ENCODE measurements around the gene TRPM2.
A peak's percentile ranks its signal among the peaks of the same experiment; 100 is the strongest.
"Not testable (repeated sequence)": the region's sequence is repeated elsewhere in the genome, so short reads cannot be mapped to it uniquely, and the experiment has no call there.

Gene TRPM2

DNA sequence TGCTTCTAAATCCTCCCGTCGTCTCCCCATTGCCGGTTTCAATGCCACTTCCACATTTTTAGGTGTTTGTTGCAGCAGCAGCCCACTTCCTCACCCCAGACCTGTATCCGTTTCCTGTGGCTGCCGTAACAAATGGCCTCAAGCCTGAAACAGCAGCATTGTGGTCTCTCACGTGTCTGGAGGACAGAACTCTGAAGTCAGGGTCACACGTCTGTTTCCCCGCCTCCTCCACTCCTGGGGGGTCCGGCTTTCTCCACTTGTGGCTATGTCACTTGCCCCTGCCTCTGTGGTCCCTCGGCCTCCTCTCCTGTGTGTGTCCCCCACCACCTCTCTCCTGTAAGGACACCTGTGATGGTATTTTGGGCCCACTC lies 21.8 kb downstream of the TRPM2 start:
- DNase-seq: no peak

DNA sequence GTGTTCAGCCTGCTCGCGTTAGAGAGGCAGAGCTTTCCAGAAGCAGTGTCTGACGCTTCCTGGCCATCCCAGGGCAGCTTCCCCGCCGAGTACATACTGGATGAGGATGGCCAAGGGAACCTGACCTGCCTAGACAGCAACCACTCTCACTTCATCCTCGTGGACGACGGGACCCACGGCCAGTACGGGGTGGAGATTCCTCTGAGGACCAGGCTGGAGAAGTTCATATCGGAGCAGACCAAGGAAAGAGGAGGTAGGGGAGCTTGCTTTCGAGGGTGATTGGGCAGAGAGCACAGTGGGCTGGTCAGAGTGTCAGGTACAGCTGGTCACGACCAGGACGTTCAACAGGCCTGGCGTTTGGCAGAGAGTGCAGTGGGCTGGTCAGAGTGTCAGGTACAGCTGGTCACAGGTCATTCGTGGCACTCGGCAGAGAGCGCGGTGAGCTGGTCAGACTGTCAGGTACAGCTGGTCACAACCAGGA lies 22.4 kb downstream of the TRPM2 start:
- no peak for DNase-seq

DNA sequence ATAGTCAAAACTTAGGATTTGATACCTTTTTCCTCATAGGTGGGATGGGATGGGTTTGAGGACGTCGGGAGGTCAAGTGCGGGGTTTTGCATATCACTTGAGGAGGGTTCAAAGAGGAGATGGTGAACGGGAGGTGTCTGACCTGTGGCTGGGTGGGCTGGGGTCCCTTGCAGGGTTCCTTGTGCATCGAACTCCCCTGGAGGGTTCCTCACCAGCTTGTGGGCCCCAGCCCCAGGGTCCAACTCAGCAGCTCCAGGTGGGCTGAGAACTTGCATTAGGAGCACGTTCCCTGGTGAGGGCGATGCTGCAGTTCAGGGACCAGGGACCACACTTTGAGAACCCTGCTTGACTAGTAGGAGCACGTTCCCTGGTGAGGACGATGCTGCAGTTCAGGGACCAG lies 23.2 kb downstream of the TRPM2 start:
- DNase-seq: no peak

DNA sequence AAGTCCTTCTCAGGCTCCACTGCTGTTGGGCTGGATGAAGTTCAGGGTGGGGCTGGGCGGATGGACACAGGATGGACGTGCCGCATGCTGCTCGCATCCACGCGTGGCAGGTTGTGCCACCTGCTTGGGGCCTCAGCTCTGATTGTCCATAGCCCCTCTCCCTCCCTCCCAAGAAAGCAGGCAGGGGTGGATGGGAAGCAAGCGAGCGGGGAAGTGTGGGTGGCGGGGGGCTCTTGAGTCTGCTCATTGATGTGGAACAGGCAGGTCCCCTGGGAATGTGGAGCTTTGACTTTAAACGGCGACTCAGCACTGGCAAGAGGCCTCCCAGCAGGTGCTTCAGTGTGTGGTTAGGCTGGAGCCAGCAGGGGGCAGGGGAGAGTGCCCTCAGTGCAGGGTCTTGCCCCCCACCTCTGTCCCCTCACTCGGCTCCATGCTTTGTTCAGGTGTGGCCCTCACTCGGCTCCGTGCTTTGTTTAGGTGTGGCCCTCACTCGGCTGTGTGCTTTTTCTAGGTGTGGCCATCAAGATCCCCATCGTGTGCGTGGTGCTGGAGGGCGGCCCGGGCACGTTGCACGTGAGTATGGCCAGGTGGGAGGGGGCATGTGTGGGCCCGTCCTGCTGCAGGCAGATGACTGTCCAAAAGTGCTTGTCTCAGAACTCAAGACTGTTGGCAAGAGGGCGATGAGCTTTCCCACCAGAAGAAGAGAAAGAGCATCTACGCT lies 23.9 kb downstream of the TRPM2 start:
- no peak for DNase-seq

DNA sequence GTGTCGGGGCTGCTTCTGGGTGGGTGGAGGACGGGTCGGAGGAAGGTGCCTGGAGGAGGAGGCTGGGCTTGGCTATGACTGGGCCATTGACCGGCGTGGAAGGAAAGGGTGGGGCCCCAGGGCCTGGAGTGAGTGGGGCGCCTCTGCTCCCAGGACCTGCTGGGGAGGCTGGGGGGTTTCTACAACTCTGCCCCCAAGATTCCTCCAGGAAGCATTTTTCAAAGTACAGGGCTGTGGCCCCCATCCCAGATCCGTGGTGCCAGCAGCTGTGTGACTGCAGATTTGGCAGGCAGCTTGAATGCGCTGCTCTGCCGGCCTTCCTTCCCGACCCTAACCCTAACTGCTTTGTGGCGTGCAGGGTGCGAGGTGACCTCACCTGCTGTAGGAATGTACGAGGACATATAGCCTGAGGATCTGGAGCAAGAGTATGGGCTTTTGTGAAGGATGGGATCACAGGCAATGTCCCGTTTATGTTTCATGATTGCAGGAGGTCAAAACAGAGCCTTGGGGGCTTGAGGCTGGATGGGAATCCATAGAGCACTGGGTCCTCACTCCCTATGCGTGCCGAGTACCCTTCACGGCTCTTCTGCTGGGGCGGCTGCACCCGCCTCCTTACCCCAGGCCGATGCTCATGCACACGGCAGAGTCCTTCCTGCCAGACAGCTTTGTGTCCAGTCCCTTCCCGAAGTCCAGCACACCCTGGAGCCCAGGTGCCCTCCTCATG lies 24.7 kb downstream of the TRPM2 start:
- DNase-seq: no peak

DNA sequence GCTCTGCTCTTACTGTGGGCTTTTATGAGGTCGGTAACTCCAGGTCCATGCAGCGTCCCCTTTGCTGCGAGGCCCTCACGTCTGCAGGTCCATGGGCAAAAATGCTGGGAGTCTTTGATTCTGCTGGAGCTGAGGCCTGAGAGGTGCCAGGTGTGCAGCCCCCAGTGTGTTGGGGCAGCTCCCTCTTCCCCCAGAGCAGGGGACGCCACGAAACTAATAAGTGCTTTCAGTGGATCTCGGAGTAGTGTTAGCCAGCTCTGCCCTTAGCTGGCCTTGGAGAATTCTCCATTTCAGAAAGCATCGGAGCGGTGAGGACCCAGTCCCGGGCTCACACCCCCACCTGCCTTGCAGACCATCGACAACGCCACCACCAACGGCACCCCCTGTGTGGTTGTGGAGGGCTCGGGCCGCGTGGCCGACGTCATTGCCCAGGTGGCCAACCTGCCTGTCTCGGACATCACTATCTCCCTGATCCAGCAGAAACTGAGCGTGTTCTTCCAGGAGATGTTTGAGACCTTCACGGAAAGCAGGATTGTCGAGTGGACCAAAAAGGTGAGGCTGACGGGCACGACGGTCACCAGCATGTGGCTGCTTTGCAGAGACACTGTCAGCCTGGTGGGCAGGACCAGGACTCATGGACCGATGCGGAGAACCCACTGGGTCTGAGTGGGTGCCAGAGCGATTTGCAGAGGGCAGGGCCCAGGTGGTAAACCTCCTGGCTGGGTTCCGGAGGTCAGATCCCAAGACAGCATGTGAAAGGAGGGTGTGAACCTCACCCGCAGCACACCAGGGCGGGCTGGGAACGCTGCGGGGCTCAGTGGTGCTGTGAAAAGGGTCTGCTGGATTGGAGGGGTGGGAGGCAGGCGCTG lies 25.5 kb downstream of the TRPM2 start:
- DNase-seq: no peak

DNA sequence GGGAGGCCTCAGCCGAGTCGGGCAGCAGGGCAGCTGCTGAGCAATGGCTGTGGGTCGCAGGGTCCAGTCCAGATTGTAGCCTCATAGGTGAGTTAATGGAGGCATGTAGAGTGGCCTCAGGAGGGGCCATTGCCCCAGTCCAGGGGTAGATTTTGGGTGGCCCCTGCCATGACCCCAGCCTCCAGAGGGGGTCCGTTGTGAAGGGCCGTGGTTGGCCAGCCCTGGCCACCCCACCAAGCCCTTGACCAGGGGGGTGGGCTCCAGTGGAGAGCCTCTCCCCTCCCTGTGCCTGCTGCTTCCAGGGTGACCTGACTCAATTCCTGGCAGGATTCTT lies 26.1 kb downstream of the TRPM2 start:
- no peak for DNase-seq

DNA sequence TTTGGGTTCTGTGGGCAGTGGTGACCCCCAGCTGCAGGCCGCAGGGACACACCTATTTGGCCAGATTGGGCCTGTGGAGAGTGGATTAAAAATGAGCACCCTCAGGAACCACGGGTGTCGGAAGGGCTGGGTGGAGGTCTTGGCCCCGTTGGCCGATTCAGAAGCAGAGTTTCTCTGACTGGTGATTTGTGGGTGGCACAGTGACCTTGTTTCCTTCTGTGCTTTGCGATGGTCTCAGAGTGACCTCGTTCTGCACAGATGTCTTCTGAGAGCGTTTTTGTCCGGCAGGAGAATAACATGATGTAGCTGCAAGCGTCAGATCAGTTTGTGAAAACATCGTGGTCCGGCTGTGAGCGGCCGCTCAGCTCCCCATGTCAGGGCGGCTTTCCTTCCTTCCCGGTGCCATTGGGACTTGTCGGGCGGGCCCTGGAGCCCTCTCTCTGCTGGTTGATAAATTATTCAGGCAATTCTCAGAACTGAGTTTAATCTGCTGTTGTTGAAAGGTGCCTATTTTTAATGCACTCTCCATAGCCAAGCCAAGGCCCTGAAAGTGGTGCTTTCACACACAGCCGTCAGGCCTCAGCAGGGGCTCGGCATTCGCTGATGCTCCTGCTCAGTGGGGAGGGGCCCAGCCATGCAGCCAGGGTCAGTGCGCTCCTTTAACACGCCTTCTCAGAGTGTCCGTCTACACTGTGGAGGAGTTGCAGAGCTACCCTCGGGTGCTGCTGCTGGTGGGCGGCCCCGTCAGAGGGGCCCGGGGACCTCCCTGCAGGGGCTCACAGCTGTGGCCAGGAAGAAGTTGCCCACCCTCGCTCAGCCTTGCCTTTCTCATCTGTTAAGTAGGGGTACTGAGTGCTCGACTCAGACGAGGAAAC lies 26.8 kb downstream of the TRPM2 start:
- DNase-seq: peak; percentile 16

DNA sequence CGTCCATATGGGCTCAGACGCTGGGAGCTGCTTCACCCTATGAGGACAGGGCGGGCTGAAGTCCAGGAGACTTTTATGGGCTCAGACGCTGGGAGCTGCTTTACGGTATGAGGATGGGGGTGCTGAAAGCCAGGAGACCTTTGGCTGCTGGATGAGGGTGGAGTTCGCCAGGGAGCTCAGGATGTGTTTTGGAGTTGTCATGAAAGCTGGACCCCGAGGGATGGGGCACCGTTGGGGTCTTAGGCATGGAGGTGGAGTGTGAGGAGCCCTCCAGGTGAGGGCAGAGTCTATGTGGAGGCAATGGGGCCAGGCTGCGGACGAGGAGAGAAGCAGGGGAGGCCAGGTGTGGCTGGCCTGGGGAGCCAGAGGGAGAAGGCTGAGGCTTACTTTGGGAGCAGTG lies 27.5 kb downstream of the TRPM2 start:
- DNase-seq: no peak

DNA sequence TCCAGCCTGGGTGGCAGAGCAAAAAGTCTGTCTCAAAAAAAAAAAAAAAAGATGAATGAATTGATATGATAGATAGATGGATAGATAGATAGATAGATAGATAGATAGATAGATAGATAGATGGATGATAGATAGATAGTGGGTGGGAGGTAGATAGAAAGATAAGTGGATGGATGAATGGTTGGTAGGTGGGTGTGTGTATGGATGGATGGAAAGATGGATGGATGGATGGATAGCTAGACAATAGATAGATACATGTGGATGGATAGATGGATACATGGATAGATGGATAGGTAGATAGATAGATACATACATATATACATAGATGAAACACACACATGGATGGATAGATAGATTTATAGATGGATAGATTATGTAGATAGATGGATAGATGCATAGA lies 28.5 kb downstream of the TRPM2 start:
- DNase-seq: no peak

DNA sequence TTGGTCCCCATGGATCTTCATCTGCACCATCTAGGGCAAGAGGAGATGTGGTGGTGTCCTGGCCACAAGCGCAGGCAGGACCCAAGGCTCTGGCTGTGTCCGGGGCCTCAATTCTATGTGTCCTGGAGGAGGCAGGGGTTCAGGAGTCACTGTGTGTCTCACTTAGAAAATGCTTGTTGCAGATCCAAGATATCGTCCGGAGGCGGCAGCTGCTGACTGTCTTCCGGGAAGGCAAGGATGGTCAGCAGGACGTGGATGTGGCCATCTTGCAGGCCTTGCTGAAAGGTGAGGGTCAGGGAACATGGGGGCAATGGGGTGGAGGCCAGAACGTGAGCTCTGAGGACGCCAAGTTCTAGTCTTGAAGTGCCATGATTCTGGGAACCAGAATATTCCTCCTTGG lies 29.1 kb downstream of the TRPM2 start:
- DNase-seq: no peak

DNA sequence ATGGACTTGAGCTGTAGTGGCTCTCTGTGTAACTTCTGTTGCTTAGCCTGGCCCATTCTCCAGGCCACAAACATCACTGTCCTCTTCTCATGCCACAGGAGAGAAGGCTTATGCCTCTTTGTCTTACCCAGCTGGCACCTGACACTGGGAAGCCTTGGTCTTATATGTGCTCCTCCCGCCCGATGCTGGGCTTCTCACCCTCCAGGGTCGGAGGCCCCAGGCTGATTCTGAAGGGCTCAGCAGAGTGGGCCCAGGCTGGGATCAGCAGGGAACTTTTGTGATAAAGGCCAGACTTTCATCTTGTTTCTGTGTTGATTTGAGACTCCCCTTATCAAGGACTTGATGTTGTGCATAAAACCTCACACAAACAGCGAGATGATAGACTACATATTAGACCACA lies 29.8 kb downstream of the TRPM2 start:
- no peak for DNase-seq

DNA sequence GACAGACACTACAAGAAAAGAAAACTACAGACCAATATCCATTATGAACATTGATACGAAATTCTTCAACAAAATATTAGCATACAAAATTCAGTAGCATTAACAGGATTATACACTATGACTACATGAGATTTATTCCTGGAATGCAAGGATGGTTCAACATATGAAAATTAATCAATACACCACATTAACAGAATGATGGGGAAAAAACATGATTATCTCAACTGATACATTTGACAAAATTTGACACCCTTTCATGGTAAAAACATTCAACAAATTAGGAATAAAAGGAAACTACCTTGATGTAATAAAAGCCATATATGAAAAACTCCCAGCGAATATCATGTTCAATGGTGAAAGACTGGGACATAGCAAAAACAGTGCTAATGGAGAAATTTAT lies 31.5 kb downstream of the TRPM2 start:
- DNase-seq: no peak

DNA sequence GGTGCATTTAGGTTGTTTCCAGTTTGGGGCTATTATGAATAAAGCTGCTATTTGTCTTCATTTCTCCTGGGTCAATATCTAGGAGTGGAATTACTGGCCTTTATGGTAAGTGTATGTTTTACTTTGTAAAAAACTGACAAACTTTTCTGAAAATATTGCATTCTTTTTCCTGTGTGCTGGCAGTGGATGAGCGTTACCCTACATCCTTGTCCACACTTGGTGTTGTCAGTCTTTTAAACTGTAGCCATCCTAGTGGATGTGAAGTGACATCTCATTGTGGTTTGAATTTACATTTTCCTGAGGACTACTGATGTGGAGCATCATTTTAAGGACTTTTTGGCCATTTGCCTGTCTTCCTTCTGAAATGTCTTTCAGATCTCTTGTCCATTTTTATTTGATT lies 35.9 kb downstream of the TRPM2 start:
- no peak for DNase-seq

DNA sequence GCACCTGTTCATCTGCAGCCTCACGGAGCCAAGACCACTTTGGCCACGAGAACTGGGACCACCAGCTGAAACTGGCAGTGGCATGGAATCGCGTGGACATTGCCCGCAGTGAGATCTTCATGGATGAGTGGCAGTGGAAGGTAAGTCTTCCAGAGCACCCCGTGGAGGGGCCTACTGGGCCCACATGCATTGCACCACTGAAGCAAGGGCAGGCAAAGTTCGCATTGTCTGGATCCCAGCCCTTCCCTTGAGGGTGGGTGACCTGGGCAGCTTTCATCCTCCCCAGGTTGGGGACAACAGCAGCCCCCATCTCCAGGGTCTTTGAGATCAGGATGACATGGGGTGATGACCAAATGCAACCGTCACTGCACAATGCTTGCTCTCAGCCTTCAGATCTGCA lies 37.5 kb downstream of the TRPM2 start:
- no peak for DNase-seq

DNA sequence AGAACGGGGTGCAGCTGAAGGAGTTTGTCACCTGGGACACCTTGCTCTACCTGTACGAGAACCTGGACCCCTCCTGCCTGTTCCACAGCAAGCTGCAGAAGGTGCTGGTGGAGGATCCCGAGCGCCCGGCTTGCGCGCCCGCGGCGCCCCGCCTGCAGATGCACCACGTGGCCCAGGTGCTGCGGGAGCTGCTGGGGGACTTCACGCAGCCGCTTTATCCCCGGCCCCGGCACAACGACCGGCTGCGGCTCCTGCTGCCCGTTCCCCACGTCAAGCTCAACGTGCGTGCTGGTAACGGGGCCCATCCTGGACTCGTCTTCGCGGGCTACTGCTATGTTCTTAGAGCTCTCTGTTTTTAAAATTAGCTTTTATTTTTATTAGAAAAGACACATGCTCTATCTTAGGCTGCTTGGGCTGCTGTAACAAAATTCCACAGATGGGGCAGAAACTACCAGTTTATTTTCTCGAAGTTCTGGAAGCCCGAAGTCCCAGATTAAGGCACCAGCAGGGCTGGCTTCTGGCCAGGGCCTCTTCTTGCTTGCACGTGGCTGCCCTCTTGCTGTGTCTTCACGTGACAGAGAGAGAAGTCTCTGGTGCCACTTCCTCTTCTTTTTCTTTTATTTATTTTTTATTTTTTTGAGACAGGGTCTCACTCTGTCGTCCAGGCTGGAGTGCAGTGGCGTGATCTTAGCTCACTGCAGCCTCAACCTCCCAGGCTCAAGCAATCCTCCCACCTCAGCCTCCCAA lies 38.1 kb downstream of the TRPM2 start:
- DNase-seq: no peak

DNA sequence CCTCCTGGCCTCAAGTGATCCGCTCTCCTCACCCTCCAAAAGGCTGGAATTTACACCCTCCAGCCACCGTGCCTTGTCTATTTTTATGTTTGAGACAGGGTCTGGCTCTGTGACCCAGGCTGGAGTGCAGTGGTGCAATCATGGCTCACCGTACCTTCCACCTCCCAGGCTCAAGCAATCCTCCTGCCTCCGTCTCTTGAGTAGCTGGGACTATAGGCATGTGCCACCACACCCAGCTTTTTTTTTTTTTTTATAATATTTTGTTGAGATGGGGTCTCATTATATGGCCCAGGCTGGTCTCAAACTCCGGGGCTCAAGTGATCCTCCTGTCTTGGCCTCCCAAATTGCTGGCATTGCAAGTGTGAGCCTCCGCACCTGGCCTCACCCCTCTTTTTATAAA lies 38.8 kb downstream of the TRPM2 start:
- no peak for DNase-seq

DNA sequence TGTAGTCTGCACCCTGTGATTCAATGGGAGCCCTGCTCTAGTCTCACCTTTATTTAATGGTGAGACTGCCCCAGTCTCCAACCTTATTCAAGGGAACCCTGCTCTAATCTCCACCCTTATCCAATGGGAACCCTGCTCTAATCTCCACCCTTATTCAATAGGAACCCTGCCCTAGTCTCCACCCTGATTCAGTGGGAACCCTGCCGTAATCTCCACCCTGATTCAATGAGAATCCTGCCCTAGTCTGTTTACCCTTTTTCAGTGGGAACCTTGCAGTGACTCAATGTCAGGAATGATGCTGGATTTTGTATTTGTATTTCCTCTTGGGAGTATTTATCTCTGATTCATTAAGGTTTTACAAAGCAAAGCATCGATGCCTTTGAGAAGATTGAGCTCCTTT lies 39.5 kb downstream of the TRPM2 start:
- DNase-seq: no peak

DNA sequence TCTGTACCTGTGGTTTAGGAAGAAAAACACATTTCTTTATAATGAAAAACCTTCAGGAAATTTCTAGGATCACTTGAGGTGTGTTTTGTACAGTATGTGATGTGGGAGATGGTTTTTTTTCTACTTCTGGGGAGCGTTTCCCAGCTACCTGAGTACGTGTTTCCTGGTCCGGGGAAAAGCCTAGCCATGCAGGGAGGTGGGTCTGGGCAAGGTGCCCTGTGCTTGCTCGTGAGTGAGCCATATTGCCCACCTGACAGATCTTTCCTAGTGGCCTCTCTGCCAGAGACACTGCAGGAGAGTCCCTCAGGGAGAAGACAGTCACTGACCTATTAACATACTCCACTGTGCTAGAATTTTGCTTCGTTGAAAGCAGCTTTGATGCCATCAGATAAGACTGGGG lies 41.3 kb downstream of the TRPM2 start:
- DNase-seq: no peak

DNA sequence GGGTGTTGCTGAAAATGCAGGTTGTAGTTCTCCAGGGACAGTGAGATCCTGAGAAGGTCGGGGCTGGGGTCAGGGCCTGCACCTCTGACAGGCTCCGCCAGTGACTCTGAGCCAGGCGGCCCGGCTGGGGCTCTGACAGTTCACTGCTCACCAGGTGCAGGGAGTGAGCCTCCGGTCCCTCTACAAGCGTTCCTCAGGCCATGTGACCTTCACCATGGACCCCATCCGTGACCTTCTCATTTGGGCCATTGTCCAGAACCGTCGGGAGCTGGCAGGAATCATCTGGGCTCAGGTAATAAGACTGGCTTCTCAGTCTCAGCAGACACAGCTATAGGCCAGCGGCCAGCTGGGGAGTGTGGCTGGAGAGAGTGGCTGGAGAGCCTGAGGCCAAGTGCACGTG lies 41.8 kb downstream of the TRPM2 start:
- DNase-seq: no peak

DNA sequence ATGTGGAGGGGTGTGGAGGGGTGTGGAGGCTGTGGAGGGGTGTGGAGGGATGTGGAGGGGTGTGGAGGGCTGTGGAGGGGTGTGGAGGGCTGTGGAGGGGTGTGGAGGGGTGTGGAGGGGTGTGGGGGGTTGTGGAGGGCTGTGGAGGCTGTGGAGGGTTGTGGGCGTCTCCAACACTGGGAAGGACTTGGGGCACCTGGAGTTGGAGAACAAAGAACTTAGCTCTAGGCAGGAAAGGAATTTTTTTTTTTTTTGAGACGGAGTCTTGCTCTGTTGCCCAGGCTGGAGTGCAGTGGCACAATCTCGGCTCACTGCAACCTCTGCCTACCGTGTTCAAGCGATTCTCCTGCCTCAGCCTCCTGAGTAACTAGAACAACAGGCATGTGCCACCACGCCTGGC lies 43.4 kb downstream of the TRPM2 start:
- not testable (repeated sequence) for DNase-seq
